NCI-H2081 (cell line): ENCODE measurements around the gene DSCAML1.
A peak's percentile ranks its signal among the peaks of the same experiment; 100 is the strongest.

Experiments used
- DNase-seq, 2 experiments: peaks; one replicate each; lab custom pipeline; 2025; lab: John Stamatoyannopoulos, UW

DSCAML1 gene

DNA sequence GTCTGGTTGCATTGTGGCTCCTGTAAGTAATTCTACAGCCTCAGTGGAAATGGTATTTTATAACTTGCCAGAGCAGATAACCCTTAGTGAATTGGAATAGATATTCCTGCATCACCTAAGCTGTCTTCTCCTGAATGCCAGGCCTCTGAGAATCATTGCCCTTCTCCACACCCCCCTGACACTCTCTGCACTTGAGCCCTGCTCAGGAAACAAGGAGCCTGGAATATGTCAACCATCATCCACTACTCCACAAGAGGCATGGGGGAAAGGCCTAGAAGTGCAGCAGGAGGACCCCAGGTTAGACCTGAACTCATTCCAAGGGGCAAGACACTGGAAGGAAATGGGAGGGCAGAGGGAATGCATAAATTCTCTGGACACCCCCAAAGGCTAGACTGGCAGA, 72.4 kb downstream of the DSCAML1 start:
- no peak for DNase-seq

DNA sequence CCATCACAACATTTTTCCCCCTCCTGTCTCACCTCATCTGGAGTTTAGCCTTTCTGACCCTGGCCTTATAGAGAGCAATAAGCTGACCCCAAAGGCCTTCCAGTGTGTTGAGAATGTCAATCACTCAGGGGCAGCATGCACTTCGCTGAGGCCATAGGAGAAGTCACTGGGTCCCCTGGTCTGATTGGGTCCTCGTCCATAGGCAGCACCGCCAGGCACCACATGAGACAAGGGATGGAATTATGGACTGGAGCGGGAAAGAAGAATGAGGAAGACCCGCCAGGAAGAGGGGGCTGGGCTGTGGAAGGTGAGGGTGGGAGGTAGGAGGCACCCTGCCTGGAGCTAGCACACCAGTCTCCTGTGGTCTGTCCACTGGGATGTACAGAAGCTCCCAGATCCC, 72.9 kb downstream of the DSCAML1 start:
- DNase-seq: no peak

DNA sequence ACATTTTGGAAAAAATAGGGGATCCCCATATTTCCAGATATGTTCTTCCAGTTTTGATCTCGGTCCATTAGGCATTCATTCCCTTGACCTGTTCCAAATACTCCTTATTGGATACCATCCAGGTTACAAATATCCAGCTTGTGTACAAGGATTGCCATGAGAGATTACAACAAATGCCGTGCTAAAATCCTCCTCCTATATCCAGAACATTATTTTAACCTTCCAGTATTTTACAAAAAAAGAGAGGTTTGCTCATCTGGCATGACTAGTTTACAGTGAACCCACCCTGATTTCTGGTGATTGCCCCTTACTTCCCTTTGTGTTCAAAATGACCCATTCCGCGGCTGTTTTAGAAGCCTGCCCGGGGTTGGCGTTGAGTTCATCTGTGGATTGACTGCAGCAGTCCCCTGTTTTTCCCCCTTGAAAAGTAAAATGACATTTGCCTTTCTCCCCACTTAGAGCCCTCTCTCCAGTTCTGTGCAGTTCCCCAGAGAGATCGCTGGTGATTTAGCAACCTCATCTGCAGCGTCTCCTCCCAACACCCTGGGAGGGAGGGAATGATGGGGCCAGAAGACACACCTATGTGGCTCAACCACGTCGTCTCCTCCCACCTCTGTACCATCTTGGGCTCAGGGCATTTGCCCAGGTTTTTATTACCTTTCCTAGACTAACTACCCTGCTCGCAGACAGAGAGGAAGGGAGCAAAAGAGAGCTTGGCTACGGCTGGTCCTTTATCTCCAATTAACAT, 73.6 kb downstream of the DSCAML1 start:
- no peak for DNase-seq

DNA sequence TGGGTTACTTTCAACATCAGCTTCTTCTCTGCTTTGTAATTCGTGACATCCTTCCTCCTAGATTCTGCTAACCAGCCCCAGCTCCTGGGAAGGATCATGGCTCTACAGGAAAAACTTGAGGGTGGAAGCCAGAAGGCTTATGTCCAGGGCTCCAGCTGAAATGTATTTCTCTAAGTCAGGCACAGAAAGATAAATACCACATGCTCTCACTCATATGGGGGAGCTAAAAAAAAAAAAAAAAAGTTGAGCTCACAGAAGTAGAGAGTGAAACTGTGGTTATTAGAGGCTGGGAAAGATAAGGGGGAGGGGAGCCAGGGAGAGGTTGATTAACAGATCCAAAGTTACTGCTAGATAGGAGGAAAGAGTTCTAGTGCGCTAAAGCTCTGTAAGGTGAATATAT, 74.9 kb downstream of the DSCAML1 start:
- DNase-seq: no peak

DNA sequence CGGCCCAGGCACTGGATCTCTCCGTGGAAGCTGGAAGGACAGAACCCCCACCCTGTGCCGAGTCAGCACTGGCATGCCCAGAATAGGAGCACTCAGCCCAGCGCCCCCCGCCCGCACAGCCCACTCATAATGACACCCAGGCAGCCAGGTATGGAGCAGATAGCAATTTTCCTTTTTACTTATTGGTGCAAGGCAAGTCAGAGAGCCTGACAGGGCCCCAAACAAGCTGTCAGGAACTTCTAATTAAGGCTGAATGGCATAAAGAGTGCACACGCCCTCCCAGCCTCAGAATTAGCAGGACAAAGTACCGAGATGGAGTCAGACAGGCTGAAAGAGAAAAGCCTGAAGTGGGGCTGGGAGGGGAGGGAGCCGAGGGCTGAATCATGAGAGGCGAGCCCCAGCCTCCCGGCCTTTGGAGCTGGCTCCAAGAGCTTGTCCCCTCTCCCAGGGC, 76.9 kb downstream of the DSCAML1 start:
- DNase-seq: no peak

DNA sequence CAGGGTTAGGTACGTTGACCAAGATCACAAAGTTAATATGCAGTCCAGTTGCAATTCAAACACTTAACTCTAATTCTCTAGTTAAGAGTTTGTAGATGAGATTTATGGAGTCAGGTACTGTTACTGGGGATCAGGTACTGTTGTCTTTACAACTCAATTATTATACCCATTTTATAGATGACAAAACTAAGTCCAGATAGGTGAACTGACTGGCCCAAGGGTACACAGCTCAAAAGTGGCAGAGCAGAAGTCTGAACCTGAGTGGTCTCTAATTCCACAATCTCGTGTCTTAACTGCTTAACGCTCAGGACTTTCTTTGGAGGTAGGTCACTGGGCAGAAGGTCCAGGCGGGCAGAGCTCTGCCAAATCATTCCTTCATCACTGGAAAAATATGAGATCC, 77.5 kb downstream of the DSCAML1 start:
- no peak for DNase-seq

DNA sequence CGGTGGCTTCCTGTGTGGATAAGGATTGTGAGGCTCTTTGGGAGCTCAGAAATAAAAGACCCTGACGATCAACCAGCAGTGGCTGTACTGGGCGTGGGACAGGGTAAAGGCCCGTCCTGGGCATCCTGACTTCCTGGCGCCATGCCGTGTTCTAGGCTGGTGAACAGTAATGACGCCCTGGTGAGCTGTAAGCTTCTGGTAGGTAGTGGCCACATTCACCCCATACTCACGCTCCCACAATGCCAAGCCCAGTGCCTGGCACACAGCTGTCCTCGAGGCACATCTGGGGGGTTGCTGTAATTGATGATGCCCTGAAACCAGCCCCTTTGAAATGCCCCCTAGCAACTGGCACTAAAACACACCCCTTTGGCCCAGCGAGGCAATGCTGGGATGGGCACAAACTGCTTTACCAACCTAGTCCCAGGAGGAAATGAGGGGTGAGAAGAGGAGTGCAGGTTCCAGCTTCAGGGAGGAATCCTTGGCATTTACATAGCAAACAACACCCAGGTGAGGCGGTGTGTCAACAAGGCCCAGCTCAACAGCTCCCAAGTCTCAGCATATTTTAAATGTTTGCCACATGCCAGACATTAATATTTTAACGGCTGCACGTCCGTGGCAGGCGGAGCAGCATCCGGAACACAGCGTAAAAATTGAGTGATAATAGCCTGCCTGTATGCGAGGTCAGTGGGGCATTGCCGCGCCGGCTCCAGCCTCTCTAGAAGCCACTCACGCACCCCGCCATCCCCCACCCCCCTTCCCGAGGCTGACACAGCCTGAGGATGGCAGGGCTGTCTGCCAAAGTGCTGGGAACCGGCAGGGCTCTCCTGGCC, 79.3 kb downstream of the DSCAML1 start:
- peak; percentile 22 to 70 for DNase-seq

DNA sequence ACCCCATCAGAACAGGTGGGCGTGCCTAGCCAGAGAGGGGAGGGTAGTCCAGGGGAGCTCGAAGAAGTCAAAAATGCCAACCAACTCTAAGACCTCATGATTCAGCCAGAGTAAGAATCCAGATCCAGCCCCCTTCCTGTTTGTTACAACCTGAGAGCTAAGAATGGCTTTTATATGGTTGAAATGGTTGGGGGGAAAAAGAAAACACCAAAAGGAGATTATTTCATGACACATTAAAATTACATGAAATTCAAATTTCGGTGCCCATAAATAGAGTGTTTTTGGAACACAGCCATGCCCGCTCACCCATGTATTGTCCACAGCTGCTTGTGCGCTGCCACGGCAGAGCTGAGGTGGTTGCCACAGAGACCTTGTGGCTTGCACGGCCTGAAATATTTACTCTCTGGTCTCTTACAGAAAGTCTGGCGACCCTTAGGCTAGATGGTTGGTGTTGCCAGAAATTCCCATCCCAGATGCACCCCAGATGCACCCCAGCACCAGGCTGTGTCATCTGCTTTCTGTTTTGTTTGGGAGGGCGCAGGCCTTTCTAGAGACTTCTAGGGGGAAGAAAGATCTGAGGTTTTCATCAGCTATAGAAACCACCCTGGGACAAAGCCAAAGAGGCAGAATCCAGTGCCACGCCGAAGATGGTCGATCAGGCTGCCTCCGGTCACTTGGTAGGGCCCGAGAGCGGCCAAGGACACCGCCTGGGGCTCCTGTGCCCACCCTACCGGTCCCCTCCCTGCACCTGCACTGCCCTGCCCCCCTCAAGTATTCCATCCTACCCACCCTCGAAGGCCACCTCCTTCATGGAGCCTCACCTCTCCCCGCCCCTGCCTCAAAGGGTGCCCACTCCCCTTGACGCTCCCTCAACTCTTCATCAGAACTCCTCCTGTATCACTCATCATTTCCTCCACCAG, 80.2 kb downstream of the DSCAML1 start:
- peak in 1 of 2 experiments; percentile 33 for DNase-seq

DNA sequence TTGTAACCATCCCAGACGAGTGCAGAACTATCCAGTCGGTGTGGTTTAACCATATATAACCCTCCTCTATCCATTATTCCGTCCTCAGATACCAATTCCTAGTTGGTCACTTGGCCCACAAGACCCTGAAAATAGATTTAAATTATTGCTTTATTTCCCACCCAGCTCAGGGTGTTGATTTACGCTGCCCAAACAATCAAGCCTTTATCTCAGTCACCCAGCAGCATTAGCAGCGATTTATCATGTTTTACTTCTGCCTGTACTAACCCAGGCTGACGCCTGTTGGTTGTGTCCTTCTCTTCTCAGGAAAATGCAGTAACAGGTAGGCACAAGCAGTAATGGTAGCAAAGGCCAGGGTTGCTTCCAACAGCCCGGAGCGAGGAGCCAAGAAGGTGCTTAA, 81.2 kb downstream of the DSCAML1 start:
- no peak for DNase-seq

DNA sequence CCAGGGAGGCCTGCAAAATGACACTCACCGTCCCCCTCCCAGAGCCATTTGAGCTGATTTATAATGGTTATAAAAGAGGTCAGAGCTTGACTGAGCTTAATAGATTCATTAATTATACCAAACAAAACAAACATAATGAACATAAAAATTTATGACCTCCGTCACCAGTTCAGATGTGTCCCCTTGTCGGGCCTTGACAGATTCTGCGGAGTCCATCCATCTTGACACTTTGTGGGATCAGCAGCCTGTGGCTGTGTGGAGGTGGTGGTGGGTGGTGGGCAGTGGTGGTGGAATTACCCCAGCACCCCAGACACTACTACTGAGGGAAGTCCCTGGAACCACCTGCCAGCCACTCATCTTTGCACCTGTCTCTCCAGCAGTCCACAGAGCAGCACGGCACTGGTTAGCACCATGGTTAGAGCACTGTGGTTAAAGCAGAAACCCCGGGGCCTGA, 83.5 kb downstream of the DSCAML1 start:
- no peak for DNase-seq

DNA sequence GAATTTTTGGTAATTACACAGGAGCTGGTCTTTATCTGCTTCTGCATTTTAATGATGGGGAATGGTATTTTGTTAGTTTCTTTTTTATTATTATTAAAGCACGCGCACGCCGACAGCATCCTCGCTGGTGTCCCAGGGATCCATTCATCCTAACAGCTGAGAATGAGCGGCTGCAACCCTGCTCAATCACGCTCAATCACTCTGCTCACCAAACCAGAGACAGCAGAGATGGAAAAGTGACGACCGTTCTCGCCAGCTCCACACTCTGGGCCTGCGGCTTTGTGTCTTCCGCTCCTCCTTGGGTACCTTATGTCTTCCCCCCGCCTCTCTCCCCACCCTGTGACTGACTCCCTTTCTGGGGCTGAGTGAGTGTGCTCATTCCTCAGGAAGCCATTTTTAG, 84.5 kb downstream of the DSCAML1 start:
- DNase-seq: no peak

DNA sequence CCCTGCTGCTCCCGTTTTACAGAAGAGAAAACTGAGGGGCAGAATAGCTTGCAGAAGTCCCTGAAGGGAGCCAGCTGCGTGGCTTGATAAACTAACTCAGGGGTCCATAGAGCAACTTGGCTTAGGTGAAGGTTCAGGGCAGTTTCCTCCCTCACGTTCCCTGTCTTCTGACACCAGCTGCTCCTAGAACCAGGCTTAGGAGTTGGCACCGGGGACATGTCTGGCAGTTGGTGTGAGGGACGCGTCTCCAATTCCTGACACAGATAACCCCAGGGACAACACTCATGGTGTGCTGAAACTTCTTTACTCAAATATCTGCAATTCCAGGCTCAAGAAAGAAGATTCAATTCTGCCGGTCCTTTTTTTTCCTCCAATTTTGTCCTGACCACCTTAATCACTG, 85.7 kb downstream of the DSCAML1 start:
- no peak for DNase-seq

DNA sequence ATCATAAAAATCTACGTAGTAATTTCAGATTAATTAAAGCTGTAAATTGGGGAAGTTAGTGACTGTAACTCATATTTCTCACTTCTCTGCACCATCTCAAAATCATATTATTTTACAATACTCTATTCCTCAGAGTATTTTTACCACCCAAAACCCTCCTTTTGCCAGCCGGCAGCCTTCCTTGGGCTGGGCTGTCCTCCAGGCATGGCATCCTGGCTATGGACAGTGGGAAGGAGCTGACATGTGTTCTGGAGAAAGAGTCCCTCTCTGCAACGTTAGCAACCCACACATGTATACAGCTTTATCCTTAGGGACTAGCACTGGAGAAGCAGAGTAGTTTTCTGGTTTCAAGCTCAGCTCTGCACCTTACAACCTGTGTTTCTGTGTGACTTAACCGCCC, 86.8 kb downstream of the DSCAML1 start:
- DNase-seq: no peak

DNA sequence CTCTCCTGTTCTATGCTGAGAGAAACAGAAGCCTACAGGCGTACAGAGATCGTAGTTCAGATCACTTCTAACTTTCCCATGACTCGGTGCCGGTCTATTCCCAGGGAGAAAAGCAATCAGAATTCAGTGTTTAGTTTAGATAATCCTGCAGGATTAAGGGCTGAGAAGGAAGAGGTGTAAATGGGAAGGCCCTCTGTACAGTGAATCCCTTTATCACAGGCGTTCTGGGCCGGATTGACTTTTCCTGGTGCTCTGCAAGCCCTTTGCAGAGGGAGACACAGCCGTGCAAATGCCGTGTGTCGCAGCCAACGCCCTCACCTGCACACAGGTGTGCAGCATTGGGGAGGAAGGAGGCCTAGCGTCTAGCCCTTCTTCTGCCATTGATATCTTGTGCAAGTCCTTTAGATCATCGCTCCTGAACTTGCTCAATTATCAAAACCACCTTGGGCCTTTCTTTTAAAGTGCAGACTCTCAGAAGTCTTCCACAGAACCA, 90.6 kb downstream of the DSCAML1 start:
- DNase-seq: no peak

DNA sequence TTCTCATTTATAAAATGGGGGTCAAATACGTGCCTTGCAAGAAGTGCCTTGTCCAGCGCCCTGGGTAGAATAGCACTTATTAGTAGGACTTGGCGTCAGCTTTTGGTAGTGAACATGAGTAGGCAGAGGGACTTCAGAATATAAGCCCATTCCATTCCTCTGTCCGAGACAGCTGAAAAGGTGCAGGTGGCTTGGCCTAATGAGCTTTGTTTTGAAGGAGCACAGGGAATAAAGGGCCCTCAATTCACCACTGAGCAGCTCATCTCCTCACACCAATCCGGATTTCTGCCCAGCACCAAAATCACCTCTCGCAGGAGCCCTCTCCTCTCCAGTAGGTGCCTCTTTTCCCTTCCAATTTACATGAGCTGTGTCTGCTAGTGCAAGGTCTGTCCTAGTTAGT, 91.2 kb downstream of the DSCAML1 start:
- DNase-seq: no peak

DNA sequence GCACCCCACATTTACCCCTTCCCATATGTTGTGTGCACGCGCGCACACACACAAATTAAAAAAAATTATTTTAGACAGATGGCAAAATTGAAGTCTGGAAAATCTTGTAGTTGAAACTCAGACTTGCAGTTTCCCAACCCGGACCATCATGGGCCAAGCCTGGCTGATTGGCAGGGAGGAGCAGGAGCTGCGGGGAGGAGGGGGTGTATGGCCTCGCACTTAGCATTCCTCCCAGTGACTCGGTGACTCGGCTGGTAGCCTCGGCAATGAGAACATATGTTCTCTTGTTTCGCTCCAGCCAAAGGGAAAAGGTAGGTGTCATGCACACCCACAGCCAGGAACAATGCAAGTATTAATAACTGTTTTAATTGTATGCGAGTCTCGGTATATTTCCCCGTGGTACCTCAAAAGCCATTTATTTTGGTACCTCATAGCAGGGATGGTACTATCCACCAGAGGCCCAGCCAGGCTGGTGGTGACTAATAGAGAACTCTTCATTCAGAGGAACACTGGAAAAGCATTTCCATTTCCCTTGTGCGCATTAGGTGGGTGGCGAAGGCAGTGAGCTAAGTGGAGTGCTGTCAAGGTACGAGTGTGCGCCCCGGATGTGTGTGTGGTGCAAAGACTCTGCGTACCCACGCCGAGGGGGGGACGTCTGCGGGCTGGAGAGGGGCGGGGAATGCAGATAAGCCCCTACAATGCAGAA, 92.5 kb downstream of the DSCAML1 start:
- DNase-seq: no peak

DNA sequence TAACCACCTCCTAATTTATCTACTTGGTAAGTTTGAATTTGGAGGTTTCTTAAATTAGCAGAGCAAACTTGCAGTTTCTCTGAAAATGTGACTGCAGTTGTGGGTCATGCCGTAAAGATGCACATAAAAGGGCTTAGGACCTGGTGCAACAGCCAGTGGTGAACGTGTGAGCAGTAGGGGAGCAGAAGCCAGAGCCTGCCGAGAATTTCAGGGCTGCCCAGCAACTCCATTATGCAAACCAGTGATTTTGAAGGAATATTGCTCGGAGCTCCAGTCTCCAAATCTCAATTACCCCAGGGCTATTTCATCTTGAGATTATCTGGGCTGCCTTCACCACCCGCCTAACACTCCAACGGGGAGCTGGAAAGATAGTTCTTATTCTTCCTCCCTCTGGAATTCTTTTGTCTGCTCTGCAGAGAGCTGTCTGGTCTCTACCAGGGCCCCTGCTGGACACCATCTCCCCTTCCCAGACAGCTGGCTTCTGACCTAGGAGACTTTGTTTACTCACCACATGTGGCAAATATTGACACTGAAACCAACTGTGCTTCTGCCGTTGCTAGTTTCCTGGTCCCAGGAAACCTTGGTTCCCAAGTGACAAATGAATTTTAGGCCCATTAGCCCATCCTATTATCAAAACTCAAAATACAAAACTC, 93.9 kb downstream of the DSCAML1 start:
- DNase-seq: peak; percentile 45 to 85

DNA sequence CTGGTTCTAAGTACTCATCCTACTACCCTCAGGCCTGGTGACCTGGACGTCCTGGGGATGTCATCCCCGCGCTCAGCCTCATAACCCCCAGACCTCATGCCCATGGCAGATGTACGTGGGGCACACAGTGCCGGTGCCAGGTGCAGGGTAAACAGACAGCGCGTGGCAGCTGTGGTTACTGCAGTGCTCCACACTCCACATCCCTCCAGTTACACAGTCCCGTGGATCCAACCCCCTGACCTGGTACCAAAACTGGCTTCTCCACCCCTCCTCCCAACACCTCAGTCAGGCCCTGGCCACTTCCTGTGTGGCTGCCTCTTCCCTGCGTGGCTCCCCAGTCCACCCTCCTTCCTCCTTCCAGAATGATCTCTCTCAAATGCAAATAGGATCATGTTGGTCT, 95.2 kb downstream of the DSCAML1 start:
- no peak for DNase-seq

DNA sequence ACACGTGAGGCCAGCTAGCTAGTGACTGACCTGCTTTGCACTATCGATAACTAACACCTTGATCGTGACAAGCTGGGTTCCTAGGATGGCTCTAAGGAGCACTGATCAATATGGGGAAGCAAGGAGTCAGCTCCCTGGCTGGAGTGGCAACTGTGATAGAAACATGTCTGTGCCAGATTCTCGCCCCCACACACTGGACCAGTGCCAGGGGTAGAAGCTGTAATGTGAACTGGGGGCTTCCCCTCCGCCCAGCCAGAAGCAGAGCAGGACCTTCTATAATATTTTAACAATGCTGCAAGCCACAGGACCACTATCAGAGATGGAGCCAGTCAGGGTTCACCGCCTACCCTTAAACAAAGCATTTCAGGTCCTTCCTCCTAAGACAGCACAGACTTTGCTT, 96.5 kb downstream of the DSCAML1 start:
- DNase-seq: no peak

DNA sequence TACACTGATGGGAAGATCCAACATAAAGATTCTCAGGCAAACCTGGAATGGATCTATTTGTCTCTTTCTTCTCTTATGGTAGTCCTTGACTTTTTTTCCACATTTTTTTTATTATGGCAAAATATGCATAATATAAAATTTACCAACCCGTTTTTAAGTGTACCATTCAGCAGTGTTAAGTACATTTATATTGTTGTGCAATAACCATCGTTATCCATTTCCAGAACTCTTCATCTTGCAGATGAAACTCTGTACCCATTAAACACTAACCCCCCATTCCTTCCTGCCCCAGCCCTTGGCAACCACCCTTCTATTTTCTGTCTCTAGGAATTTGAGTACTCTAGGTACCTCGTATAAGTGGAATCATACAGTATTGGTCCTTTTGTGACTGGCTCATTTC, 99.7 kb downstream of the DSCAML1 start:
- DNase-seq: no peak

DNA sequence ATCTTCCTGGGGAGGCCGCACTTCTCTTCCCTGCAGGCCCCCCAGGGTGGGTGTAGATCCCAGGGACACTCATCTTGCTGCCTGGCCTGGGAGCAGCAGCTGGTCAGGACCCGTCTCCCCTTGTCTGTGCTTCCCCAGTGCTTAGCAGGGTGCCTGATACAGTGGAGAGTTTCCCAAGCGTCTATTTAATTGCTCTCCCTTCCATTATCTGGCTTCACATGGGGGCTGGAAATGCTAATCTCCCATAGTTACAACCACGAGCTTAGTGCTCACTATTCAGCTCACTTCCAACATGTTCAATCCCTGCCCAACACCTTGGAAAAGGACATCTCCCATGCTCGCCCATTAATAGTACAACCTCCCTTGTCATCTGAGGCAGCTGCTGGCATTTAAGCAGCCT, 100.5 kb downstream of the DSCAML1 start:
- peak; percentile 37 to 80 for DNase-seq
